ENCODE measurements around the gene FAM216A.

The FAM216A gene

DNA sequence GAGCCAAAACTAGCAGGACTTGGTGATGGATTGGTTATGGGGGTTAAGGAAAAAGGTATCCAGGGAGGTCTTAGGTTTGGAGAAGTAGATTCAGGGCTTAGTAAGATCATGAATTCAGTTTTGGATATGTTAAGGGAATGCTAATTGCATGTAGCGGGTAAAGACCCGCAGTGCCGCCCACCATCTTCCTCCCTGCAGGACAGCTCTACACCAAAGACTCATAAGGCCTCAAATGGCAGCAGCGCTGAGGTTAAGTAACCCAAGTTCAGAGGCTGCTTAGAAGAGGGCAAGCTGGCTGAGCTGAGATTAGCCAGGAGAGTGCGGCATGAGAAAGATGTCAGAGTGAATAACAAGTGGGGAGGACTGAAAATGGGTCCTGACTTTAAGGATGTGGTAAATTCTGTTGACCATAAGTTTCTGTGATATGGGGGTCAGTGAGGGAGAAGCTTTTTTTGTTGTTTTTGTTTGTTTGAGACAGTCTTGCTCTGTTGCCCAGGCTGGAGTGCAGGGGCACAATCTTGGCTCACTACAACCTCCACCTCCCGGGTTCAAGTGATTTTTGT lies 59.7 kb downstream of the FAM216A start:
- Histone ChIP-seq H3K9me2 (replicated peaks; ENCODE audit: low read depth, low read length) (no peaks in the 10 kb centered on the region), H3K27me3 (ENCODE audit: insufficient read depth, low read length, poor library complexity, severe bottlenecking) (no peaks in the 10 kb centered on the region), H3K4me3 (ENCODE audit: low read length, poor library complexity, severe bottlenecking) (no peak overlapping the region), H2AFZ (ENCODE audit: low read length) (no peak overlapping the region), H4K20me1 (ENCODE audit: insufficient read depth, low read length, poor library complexity, severe bottlenecking) (no peaks in the 10 kb centered on the region), H3K79me2 (ENCODE audit: insufficient read depth, low read length) (no peaks in the 10 kb centered on the region), H3K4me1 (ENCODE audit: insufficient read depth, low read length, poor library complexity, severe bottlenecking) (peaks cover 9% of the 10 kb centered on the region), H3F3A (ENCODE audit: low read depth) (no peaks in the 10 kb centered on the region), H3K9ac (ENCODE audit: low read depth, low read length, poor library complexity, severe bottlenecking) (no peak overlapping the region), H3K36me3 (ENCODE audit: insufficient read depth, low read length) (peaks cover 18% of the 10 kb centered on the region; the same call in 1 of the 2 replicates), H3K4me2 (ENCODE audit: low read depth, low read length, poor library complexity, severe bottlenecking) (no peak overlapping the region), H3K9me3 (ENCODE audit: insufficient read depth, low read depth, low read length) (no peaks in the 10 kb centered on the region)
- TF ChIP-seq, protein P1, sequence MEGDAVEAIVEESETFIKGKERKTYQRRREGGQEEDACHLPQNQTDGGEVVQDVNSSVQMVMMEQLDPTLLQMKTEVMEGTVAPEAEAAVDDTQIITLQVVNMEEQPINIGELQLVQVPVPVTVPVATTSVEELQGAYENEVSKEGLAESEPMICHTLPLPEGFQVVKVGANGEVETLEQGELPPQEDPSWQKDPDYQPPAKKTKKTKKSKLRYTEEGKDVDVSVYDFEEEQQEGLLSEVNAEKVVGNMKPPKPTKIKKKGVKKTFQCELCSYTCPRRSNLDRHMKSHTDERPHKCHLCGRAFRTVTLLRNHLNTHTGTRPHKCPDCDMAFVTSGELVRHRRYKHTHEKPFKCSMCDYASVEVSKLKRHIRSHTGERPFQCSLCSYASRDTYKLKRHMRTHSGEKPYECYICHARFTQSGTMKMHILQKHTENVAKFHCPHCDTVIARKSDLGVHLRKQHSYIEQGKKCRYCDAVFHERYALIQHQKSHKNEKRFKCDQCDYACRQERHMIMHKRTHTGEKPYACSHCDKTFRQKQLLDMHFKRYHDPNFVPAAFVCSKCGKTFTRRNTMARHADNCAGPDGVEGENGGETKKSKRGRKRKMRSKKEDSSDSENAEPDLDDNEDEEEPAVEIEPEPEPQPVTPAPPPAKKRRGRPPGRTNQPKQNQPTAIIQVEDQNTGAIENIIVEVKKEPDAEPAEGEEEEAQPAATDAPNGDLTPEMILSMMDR (conservative IDR thresholded peaks at IDR 0.05; ENCODE audit: low read length): no peak
- no peak for TF ChIP-seq EZH2phosphoT487 (IDR thresholded peaks at IDR 0.05; ENCODE audit: borderline replicate concordance)

DNA sequence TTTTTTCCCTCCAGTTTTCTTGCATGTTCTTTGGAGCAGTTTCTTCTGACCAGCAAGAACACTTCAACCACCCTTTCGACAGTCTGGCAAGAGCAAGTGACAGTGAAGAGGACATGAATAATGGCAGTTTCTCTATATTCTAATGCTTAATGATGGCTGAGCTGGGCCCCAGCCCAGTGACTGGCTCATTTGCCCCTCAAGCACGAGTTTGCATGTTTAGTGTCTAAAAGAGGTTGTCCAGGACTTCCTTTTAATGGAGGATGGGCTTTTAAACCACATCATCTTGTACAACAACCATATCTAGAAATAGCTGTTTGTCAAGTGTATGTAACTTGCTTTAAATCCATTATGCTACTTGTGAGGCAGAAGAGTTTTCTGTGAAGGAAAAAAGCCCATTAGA lies 61.9 kb downstream of the FAM216A start:
- no peak for TF ChIP-seq EZH2phosphoT487 (IDR thresholded peaks at IDR 0.05; ENCODE audit: borderline replicate concordance)
- TF ChIP-seq, protein P1 (conservative IDR thresholded peaks at IDR 0.05; ENCODE audit: low read length): no peak

DNA sequence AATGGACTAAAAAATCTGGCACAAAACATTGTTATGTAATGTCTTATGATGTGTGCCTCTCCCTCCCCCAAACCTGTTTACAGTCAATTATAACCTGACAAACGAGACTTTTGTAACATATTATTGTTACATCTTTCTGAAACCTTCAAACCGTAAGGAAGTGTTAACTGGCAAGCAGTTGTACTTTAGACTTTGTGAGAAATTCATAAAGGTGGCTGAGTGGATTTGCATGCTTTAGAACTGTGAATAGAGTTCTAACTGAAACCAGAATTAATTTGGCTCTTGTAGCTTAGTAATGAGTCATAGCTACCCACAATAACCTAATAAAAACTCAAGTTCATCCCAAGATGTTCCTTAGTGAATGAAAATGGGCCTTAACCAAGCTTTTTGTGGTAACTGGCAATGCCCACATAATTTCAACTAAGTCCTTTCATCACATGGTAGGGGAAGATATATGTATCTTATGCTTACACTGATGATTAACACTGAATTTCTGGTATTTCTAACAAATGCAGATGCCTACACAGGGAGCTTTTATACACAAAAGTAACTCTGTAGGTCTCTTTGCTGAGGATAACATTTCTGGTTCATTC lies 63.2 kb downstream of the FAM216A start:
- Histone ChIP-seq H3K4me2 (ENCODE audit: low read depth, low read length, poor library complexity, severe bottlenecking) (peak overlapping the region; percentile 1), H3K36me3 (ENCODE audit: insufficient read depth, low read length) (peaks cover 45% of the 10 kb centered on the region), H3K9me3 (ENCODE audit: insufficient read depth, low read depth, low read length) (no peaks in the 10 kb centered on the region), H3K4me1 (ENCODE audit: insufficient read depth, low read length, poor library complexity, severe bottlenecking) (peaks cover 9% of the 10 kb centered on the region), H2AFZ (ENCODE audit: low read length) (no peak overlapping the region), H3K27me3 (ENCODE audit: insufficient read depth, low read length, poor library complexity, severe bottlenecking) (no peaks in the 10 kb centered on the region), H3K79me2 (ENCODE audit: insufficient read depth, low read length) (no peaks in the 10 kb centered on the region), H4K20me1 (ENCODE audit: insufficient read depth, low read length, poor library complexity, severe bottlenecking) (no peaks in the 10 kb centered on the region), H3F3A (ENCODE audit: low read depth) (no peaks in the 10 kb centered on the region), H3K9me2 (replicated peaks; ENCODE audit: low read depth, low read length) (no peaks in the 10 kb centered on the region), H3K4me3 (ENCODE audit: low read length, poor library complexity, severe bottlenecking) (no peak overlapping the region), H3K9ac (ENCODE audit: low read depth, low read length, poor library complexity, severe bottlenecking) (no peak overlapping the region)
- TF ChIP-seq, protein P1 (conservative IDR thresholded peaks at IDR 0.05; ENCODE audit: low read length): no peak
- no peak for TF ChIP-seq EZH2phosphoT487 (IDR thresholded peaks at IDR 0.05; ENCODE audit: borderline replicate concordance)

More for the DNA sequence above, 61.9 kb downstream of the FAM216A start:
- Histone ChIP-seq H4K20me1 (ENCODE audit: insufficient read depth, low read length, poor library complexity, severe bottlenecking) (no peaks in the 10 kb centered on the region), H3K4me1 (ENCODE audit: insufficient read depth, low read length, poor library complexity, severe bottlenecking) (peaks cover 9% of the 10 kb centered on the region), H3K4me2 (ENCODE audit: low read depth, low read length, poor library complexity, severe bottlenecking) (no peak overlapping the region), H3K36me3 (ENCODE audit: insufficient read depth, low read length) (peaks cover 32% of the 10 kb centered on the region; the same call in 1 of the 2 replicates), H3K27me3 (ENCODE audit: insufficient read depth, low read length, poor library complexity, severe bottlenecking) (no peaks in the 10 kb centered on the region), H3K4me3 (ENCODE audit: low read length, poor library complexity, severe bottlenecking) (no peak overlapping the region), H3K9ac (ENCODE audit: low read depth, low read length, poor library complexity, severe bottlenecking) (no peak overlapping the region), H3K9me2 (replicated peaks; ENCODE audit: low read depth, low read length) (no peaks in the 10 kb centered on the region), H3K79me2 (ENCODE audit: insufficient read depth, low read length) (no peaks in the 10 kb centered on the region), H3F3A (ENCODE audit: low read depth) (no peaks in the 10 kb centered on the region), H2AFZ (ENCODE audit: low read length) (no peak overlapping the region), H3K9me3 (ENCODE audit: insufficient read depth, low read depth, low read length) (no peaks in the 10 kb centered on the region)
